NCI-H446 treated with DMSO at 0.1 percent for 48 hours (cell line): Measurements from ENCODE around the gene GPAT3.

Experiments
- DNase-seq: peaks from one replicate; lab custom pipeline; 2025; lab: John Stamatoyannopoulos, UW

GPAT3 gene

DNA sequence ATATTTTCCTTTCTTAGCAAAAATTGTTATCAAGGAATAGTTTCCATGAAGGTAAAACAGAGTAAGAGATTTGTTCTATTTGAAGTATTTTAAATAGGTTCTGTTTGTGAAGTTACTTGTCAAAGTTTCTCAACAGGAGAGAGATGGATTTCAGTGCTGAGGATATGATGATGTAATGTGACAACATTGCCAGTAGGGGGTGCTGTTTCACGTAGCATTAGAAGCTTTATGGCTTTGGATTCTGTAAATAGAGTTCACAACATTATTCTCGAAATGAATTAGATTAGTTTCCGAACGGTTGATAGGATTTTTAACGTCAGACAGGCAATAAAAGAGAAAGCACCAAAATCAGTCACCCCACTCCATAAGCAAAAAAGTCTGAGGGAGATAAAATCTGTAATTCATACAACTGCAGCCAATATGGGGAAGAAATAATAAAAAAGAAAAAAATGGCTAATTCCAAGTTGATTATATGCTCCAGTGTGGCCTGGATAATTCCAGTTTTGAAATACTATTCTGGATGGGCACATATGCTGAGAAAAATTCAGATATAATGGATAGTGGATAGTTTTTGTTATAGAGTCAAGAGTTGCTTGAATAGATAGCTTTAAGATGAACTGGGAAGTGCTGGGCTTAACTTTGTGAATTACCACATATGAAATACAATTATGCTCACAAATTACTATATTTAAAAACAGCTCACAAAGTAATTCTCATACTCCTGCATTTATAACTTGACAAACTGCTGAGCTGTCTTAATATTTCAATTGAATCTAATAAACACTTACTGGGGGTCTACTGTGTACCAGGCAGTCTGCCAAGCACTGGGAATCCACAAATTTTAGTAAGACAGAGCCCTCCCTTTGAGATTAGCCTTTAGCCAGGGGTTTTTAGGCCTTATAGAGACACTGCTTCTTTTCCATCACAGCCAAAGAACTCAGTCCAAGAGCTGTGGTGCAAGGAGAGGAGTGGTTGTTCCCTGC is 109.1 kb downstream of the GPAT3 start:
- no peak for DNase-seq

DNA sequence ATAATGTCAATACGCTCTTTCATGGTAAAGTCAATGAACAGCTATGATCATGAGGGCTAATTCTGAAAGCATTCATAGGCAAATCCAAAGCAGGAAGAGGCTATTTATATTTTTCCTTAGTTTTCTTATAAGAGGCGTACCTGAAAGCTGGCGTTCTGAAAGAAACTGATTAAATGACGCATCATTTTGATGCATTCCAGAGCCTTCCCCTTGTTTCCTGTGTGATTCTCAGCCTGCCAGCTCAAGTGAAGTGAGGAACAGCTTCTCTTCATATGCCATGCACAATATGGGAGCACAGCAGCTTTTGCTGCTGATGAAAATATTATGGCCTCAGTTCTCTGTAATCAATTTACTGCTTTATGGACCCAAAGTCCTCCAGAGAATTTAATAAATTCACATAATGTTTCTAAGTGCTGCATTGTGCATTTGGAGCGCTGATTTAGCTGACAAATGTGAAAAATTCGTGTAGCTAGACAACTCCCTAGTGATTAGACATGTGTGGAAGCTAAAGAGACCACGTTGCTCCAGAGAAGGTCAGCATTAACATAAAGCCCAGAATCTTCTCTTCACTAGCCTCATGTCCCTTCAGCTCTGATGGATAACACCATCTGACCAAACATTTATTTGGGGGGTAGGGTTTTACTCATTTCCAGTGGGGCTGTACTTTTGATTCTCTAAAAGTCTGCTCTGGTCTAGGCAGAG is 110.8 kb downstream of the GPAT3 start:
- no peak for DNase-seq

DNA sequence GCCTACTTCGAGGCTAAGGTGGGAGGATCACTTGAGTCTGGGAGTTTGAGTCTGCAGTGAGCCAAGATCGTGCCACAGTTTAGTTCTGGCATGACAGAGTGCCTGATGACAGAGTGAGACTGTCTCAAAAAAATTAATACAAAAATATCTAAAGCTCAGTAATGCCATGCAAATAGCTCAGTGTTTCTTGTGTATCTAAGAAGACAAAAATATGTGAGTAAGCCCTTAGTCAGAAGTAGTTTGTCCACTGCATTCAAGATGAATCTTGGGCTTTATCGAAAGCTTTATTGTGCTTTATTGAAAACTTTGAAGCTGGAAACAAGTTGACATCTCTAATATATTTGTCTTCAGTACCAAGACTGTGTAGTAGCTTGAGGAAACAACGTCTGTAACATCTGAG is 115.9 kb downstream of the GPAT3 start:
- no peak for DNase-seq
